IMR-90 (cell line): ENCODE results near the gene ZNRD2.

ENCODE experiments used
- CHD1 ChIP-seq: IDR thresholded peaks from 2 replicates; pipeline ENCODE4 v1.6.1; 2012; ENCODE audit warnings: low read depth, low read length, improper control_type of control experiment
- CTCF ChIP-seq: conservative IDR thresholded peaks from 2 replicates; pipeline ENCODE4 v1.5.1; 2012; ENCODE audit warnings: mild to moderate bottlenecking, low read depth, low read length, improper control_type of control experiment
- POLR2A ChIP-seq: IDR thresholded peaks from 2 replicates; pipeline ENCODE4 v1.6.1; 2012; ENCODE audit warnings: mild to moderate bottlenecking, low read depth, low read length

- no peak for TF ChIP-seq CTCF
- no peak for TF ChIP-seq POLR2A
- no peak for TF ChIP-seq CHD1
Observed at GRCh38 chr11:65538232-65538914, 31.9 kb upstream of the ZNRD2 start.
